Activated B cell treated with CpG ODN at 0.5 μM for 24 hours (primary cell): ENCODE measurements around the gene IFI44L. TPM values are rescaled to one million over a fixed set of nuclear protein-coding genes. Genes with fewer than 3 reads are reported as not detected.

Source experiments
- ATAC-seq: fragments of 200-7000 bp; cut with Tn5 transposase; one replicate; pipeline ENCODE4 v1.10.0; 2021; ENCODE audit warnings: low read depth, mild to moderate bottlenecking, moderate library complexity
- CTCF ChIA-PET: fragments of 350-600 bp; sonication (Branson Sonifier 250); formaldehyde crosslinking; loops from one replicate; lab custom pipeline; 2021; ENCODE audit warnings: antibody characterized with exemption; lab: Charles Lee
- POLR2A ChIA-PET: fragments of 350-600 bp; sonication (Branson Sonifier 250); formaldehyde crosslinking; loops from one replicate; lab custom pipeline; 2021; ENCODE audit warnings: antibody characterized with exemption; lab: Charles Lee
- DNase-seq: peaks from one replicate; pipeline ENCODE4 v3.0.0; 2022
- H3K27ac Mint-ChIP-seq: one replicate; pipeline ENCODE4 v1.8.0; 2020; ENCODE audit warnings: mixed read lengths
- H3K27me3 Mint-ChIP-seq: one replicate; pipeline ENCODE4 v1.8.0; 2021; ENCODE audit warnings: mixed read lengths
- H3K36me3 Mint-ChIP-seq: one replicate; pipeline ENCODE4 v1.8.0; 2021; ENCODE audit warnings: low read depth, mixed read lengths
- H3K4me1 Mint-ChIP-seq: one replicate; pipeline ENCODE4 v1.8.0; 2021; ENCODE audit warnings: mixed read lengths
- H3K4me3 Mint-ChIP-seq: one replicate; pipeline ENCODE4 v1.8.0; 2020; ENCODE audit warnings: mild to moderate bottlenecking, mixed read lengths
- H3K9me3 Mint-ChIP-seq: one replicate; pipeline ENCODE4 v1.8.0; 2020; ENCODE audit warnings: mixed read lengths
- intact Hi-C: fragments of 100-400 bp; cut with micrococcal nuclease; formaldehyde crosslinking; loops from one replicate; pipeline ENCODE4 v1.15.1; 2024
- total RNA-seq: library from RNA; stranded (reverse); gene quantifications from 2 replicates; pipeline ENCODE4 v1.2.3, GENCODE V29; 2022
- TF ChIP-seq, protein P1 (sequence below): fragments of 200-600 bp; IDR thresholded peaks from one replicate; pipeline ENCODE4 v1.8.0; 2022; ENCODE audit warnings: antibody characterized with exemption, mild to moderate bottlenecking

The IFI44L gene
- total RNA-seq, 1 donor from 2014 or later = 3.6 TPM

GRCh38 chr1:78647238-78647637 is 27.0 kb downstream of the IFI44L start:
- H3K36me3 Mint-ChIP-seq = peaks cover 2% of the 10 kb centered on the region
- POLR2A ChIA-PET = no interaction called here
- peaks cover 25% of the 10 kb centered on the region for H3K4me1 Mint-ChIP-seq
- TF ChIP-seq, protein P1, sequence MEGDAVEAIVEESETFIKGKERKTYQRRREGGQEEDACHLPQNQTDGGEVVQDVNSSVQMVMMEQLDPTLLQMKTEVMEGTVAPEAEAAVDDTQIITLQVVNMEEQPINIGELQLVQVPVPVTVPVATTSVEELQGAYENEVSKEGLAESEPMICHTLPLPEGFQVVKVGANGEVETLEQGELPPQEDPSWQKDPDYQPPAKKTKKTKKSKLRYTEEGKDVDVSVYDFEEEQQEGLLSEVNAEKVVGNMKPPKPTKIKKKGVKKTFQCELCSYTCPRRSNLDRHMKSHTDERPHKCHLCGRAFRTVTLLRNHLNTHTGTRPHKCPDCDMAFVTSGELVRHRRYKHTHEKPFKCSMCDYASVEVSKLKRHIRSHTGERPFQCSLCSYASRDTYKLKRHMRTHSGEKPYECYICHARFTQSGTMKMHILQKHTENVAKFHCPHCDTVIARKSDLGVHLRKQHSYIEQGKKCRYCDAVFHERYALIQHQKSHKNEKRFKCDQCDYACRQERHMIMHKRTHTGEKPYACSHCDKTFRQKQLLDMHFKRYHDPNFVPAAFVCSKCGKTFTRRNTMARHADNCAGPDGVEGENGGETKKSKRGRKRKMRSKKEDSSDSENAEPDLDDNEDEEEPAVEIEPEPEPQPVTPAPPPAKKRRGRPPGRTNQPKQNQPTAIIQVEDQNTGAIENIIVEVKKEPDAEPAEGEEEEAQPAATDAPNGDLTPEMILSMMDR = no peak
- ATAC-seq = no peak
- H3K27me3 Mint-ChIP-seq = no peaks in the 10 kb centered on the region
- intact Hi-C loops = no loop called here
- H3K9me3 Mint-ChIP-seq = peaks cover 15% of the 10 kb centered on the region
- CTCF ChIA-PET = interaction anchor here (0.8 kb wide), 1 partner anchor 30 kb away, joined by 3 read pairs; no protein-coding TSS in a partner anchor
- H3K27ac Mint-ChIP-seq = no peak overlapping the region
- H3K4me3 Mint-ChIP-seq = no peak overlapping the region
- no peak for DNase-seq

DNA sequence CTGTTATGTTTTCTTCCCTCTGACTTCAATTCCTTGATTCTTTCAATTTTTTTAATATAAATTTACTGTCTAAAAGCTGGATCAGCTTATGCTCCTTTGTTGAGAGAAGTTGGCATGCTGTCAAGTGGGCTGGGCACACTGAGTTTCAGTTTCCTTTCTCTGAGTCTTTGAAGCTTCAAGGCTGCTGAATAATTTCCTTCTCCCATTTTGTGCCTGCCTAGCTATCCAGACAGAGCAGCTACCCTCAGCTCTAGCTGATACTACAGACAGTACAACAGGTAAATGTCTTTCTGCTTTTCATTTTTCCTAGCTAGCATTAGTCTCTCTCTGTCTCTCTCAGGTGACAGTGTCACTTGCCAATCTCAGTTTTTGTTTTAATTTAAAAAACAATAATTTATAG is 29.4 kb downstream of the IFI44L start, which contains the start of gene IFI44:
TSS of gene IFI44 (plus strand) at position 204 of the 400 bp plus-strand sequence. CDS start 365 bp downstream, outside the sequence.
- TF ChIP-seq, protein P1 = no peak
- ATAC-seq (peak; percentile 89), DNase-seq (no peak)
- POLR2A ChIA-PET = interaction anchor here (0.8 kb wide), 1 partner anchor 30 kb away, joined by 5 read pairs; the partner anchor contains the start of gene IFI44L
- Mint-ChIP-seq H3K27ac (peak within 1 kb of the TSS; percentile 68), H3K36me3 (no peaks in the 10 kb centered on the region), H3K9me3 (peaks cover 10% of the 10 kb centered on the region), H3K4me1 (peaks cover 28% of the 10 kb centered on the region), H3K4me3 (peak within 1 kb of the TSS; percentile 76), H3K27me3 (no peaks in the 10 kb centered on the region)
- intact Hi-C loops = loop anchor here (1.0 kb wide), 1 partner anchor 29 kb away; the partner anchor contains the start of gene IFI44L
- CTCF ChIA-PET = interaction anchor here (0.7 to 1.6 kb wide), 3 partner anchors 28 to 519 kb away, joined by 3 to 5 read pairs (median 3); partner anchors contain the start of gene IFI44L

DNA sequence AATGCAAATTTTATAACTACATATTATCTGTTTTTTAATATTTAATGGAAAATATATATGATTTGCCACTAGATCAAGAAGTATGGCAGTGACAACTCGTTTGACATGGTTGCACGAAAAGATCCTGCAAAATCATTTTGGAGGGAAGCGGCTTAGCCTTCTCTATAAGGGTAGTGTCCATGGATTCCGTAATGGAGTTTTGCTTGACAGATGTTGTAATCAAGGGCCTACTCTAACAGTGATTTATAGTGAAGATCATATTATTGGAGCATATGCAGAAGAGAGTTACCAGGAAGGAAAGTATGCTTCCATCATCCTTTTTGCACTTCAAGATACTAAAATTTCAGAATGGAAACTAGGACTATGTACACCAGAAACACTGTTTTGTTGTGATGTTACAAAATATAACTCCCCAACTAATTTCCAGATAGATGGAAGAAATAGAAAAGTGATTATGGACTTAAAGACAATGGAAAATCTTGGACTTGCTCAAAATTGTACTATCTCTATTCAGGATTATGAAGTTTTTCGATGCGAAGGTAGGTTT is 29.9 kb downstream of the IFI44L start:
- Mint-ChIP-seq H3K27ac (no peak overlapping the region), H3K27me3 (no peaks in the 10 kb centered on the region), H3K36me3 (no peaks in the 10 kb centered on the region), H3K4me1 (peaks cover 28% of the 10 kb centered on the region), H3K9me3 (peaks cover 10% of the 10 kb centered on the region), H3K4me3 (peak overlapping the region; percentile 76)
- CTCF ChIA-PET = interaction anchor here (0.7 to 1.6 kb wide), 3 partner anchors 28 to 519 kb away, joined by 3 to 5 read pairs (median 3); partner anchors contain the start of gene IFI44L
- intact Hi-C loops = no loop called here
- DNase-seq (no peak), ATAC-seq (no peak)
- POLR2A ChIA-PET = interaction anchor here (0.8 kb wide), 1 partner anchor 30 kb away, joined by 5 read pairs; the partner anchor contains the start of gene IFI44L
- TF ChIP-seq, protein P1 = no peak

DNA sequence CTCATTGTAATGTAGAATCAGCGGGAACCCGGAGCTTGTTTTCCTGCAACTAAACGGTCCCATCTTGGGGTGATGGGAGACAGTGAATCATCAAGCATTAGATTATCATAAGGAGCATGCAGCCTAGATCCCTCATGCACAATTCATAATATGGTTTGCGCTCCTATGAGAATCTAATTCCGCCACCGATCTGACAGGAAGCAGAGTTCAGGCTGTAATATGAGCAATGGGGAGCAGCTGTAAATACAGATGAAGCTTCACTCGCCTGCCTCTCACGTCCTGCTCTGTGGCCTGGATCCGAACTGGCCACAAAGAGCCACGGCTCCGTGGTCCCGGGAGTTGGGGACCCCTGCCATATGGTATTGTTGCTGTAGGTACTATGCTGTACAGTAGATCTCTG is 31.0 kb downstream of the IFI44L start:
- intact Hi-C loops = no loop called here
- ATAC-seq (peak; percentile 21), DNase-seq (no peak)
- POLR2A ChIA-PET = no interaction called here
- CTCF ChIA-PET = interaction anchor here (0.6 kb wide), 1 partner anchor 24 kb away, joined by 4 read pairs; no protein-coding TSS in a partner anchor
- H3K36me3 Mint-ChIP-seq = peaks cover 5% of the 10 kb centered on the region
- TF ChIP-seq, protein P1 = no peak
- peaks cover 10% of the 10 kb centered on the region for H3K9me3 Mint-ChIP-seq
- H3K4me1 Mint-ChIP-seq = peaks cover 25% of the 10 kb centered on the region
- H3K27ac Mint-ChIP-seq = no peak overlapping the region
- no peaks in the 10 kb centered on the region for H3K27me3 Mint-ChIP-seq
- H3K4me3 Mint-ChIP-seq = peak overlapping the region; percentile 76

GRCh38 chr1:78652019-78652560 is 31.8 kb downstream of the IFI44L start:
- H3K9me3 Mint-ChIP-seq = peaks cover 10% of the 10 kb centered on the region
- H3K4me1 Mint-ChIP-seq = peaks cover 25% of the 10 kb centered on the region
- ChIA-PET POLR2A (no interaction called here), CTCF (no interaction called here)
- no peaks in the 10 kb centered on the region for H3K27me3 Mint-ChIP-seq
- no peak overlapping the region for H3K4me3 Mint-ChIP-seq
- peaks cover 6% of the 10 kb centered on the region for H3K36me3 Mint-ChIP-seq
- intact Hi-C loops = no loop called here
- TF ChIP-seq, protein P1 = no peak
- ATAC-seq (no peak), DNase-seq (no peak)
- H3K27ac Mint-ChIP-seq = no peak overlapping the region
